Spleen (tissue), 11 donors: ENCODE data around the gene NIPSNAP3A. TPM values are rescaled to one million over a fixed set of nuclear protein-coding genes. Genes with fewer than 3 reads are reported as not detected.

ENCODE experiments used
- DNase-seq: peaks from one replicate; pipeline ENCODE4 v3.0.0-alpha.2; 2020
- H3K27ac ChIP-seq, 8 donors: fragments of 200-600 bp; sonication (generic) in 7 of 8; 1 replicate in 4 of 8; 2 replicates in 4 of 8; pipeline versions ENCODE4 v1.5.0 to v1.8.0; 2016 to 2021; ENCODE audit warnings: inconsistent platforms in 4 of 8, mild to moderate bottlenecking in 4 of 8, moderate library complexity in 1 of 8
- H3K27me3 ChIP-seq, 7 donors: fragments of 200-600 bp; sonication (generic) in 6 of 7; replicated peaks in 1 of 7; 1 replicate in 4 of 7; 2 replicates in 3 of 7; pipeline versions ENCODE4 v1.5.0 to v1.8.0; 2016 to 2021; ENCODE audit warnings: inconsistent platforms in 3 of 7, mild to moderate bottlenecking in 1 of 7
- H3K36me3 ChIP-seq, 6 donors: fragments of 200-600 bp; sonication (generic) in 5 of 6; 1 replicate in 4 of 6; 2 replicates in 2 of 6; pipeline versions ENCODE4 v1.5.0 to v1.8.0; 2016 to 2021; ENCODE audit warnings: inconsistent platforms in 2 of 6
- H3K4me1 ChIP-seq, 6 donors: fragments of 200-600 bp; sonication (generic) in 5 of 6; 1 replicate in 3 of 6; 2 replicates in 3 of 6; pipeline versions ENCODE4 v1.5.0 to v1.8.0; 2016 to 2021; ENCODE audit warnings: inconsistent platforms in 3 of 6
- H3K4me3 ChIP-seq, 8 donors: fragments of 200-600 bp; sonication (generic) in 7 of 8; 1 replicate in 4 of 8; 2 replicates in 4 of 8; pipeline versions ENCODE4 v1.5.0 to v1.8.0; 2016 to 2021; ENCODE audit warnings: inconsistent platforms in 4 of 8, mild to moderate bottlenecking in 4 of 8, moderate library complexity in 2 of 8
- H3K9me3 ChIP-seq, 8 donors: fragments of 200-600 bp; sonication (generic) in 7 of 8; 1 replicate in 4 of 8; 2 replicates in 4 of 8; pipeline versions ENCODE4 v1.5.0 to v1.8.0; 2016 to 2021; ENCODE audit warnings: inconsistent platforms in 4 of 8
- POLR2A ChIP-seq, 3 donors: fragments of 450-650 bp; IDR thresholded peaks; one replicate each; pipeline ENCODE4 v1.5.1; 2017; ENCODE audit warnings: antibody characterized with exemption in 3 of 3, mild to moderate bottlenecking in 1 of 3
- POLR2AphosphoS5 ChIP-seq, 3 donors: sonication (generic); formaldehyde crosslinking; IDR thresholded peaks; one replicate each; pipeline ENCODE4 v1.5.1; 2017; ENCODE audit warnings: antibody characterized with exemption in 3 of 3
- WGBS, 5 donors: extraction: QIAGEN DNeasy Blood & Tissue Kit in 3 of 5; methylation state at CpG; one replicate each; pipeline versions ENCODE4 v1.1.5 to v1.1.7; 2013 to 2018; 5-methylcytosine and 5-hydroxymethylcytosine counted together
- intact Hi-C: fragments of 100-400 bp; cut with DNase I; formaldehyde crosslinking; loops from one replicate; pipeline ENCODE4 v1.15.0; 2023; ENCODE audit warnings: low total_unique reads
- polyA plus RNA-seq, 3 donors: library from polyadenylated mRNA; stranded (reverse); fragments of 200-250 nt; gene quantifications; one replicate each; pipeline ENCODE4 v1.2.1, GENCODE V29; 2013
- total RNA-seq, 7 donors: library from RNA; depleted of rRNA in 3 of 7; stranded (reverse); fragments of >200 nt in 3 of 7; fragmentation: NEBNext Ultra II Directional in 4 of 7; extraction: Animal tissue kit (Norgen Biotek cat#: 25700) in 4 of 7; gene quantifications; one replicate each; pipeline versions ENCODE4 v1.1.0 to v1.2.1, GENCODE V29; 2016 to 2021
- TF ChIP-seq, protein P1 (sequence below), 11 experiments: fragments of 200-600 bp in 7 of 11; fragments of 450-650 bp in 4 of 11; sonication (generic) in 4 of 11; IDR thresholded peaks in 8 of 11; conservative IDR thresholded peaks in 3 of 11; 1 replicate in 7 of 11; 2 replicates in 4 of 11; pipeline versions ENCODE4 v1.4.0 to v1.8.0; 2016 to 2021; ENCODE audit warnings: antibody characterized with exemption in 11 of 11, inconsistent platforms in 4 of 11, mild to moderate bottlenecking in 1 of 11
- donor health status: healthy with polysubstance abuse.
- donor health status: DM: no; HTN: no; CAD: no; lungs with moderate emphysema.
- donor health status: DM: no; HTN: no; CAD: no.
- donor health status: Bipolar disorder and iron deficiency.
- donor health status: healthy.
- donor health status: DM: no; HTN: no; CAD: no.
- donor health status: DM: yes; HTN: yes; CAD: no.

The NIPSNAP3A gene
- total and polyA plus RNA-seq, 10 donors: 17.2 to 28.5 (median 23.4) TPM

DNA sequence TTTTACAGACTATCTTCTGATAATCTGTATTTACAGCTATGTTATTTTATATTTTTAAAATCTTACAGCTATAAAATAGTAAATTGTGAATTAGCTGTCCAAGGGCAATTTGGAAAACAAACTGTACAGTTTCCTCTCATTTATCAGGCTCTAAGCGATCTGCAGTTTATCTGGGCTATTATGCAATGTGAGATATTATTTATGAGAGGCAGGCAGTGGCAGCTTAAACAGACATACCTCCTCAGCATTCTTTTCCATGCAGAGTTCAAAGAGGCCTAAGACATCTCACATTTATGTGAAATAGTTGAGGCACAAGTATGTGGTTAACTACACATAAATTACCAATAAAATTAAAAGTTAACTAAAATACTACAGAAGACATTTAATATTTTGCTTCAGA, 26.6 kb downstream of the NIPSNAP3A start:
- intact Hi-C loops: no loop called here
- Histone ChIP-seq H3K27me3 (no peaks in the 10 kb centered on the region), H3K4me3 (peak overlapping the region in 1 of 8 donors; percentile 17), H3K27ac (peak overlapping the region in 4 of 8 donors; percentile 66 to 77 (median 71)), H3K36me3 (no peaks in the 10 kb centered on the region), H3K4me1 (peaks cover 0 to 68% (median 23%) of the 10 kb centered on the region in 6 donors), H3K9me3 (no peaks in the 10 kb centered on the region)
- DNase-seq: no peak
- WGBS, 5 donors: 54 to 84% (median 76%) methylated on average over 1 of the region's 1 CpG
- no peak for TF ChIP-seq POLR2AphosphoS5 (IDR thresholded peaks at IDR 0.05)
- TF ChIP-seq POLR2A (IDR thresholded peaks at IDR 0.05): no peak
- TF ChIP-seq, protein P1, sequence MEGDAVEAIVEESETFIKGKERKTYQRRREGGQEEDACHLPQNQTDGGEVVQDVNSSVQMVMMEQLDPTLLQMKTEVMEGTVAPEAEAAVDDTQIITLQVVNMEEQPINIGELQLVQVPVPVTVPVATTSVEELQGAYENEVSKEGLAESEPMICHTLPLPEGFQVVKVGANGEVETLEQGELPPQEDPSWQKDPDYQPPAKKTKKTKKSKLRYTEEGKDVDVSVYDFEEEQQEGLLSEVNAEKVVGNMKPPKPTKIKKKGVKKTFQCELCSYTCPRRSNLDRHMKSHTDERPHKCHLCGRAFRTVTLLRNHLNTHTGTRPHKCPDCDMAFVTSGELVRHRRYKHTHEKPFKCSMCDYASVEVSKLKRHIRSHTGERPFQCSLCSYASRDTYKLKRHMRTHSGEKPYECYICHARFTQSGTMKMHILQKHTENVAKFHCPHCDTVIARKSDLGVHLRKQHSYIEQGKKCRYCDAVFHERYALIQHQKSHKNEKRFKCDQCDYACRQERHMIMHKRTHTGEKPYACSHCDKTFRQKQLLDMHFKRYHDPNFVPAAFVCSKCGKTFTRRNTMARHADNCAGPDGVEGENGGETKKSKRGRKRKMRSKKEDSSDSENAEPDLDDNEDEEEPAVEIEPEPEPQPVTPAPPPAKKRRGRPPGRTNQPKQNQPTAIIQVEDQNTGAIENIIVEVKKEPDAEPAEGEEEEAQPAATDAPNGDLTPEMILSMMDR (IDR thresholded peaks at IDR 0.05 in 8 of 11, conservative IDR thresholded peaks at IDR 0.05 in 3 of 11): no peak

DNA sequence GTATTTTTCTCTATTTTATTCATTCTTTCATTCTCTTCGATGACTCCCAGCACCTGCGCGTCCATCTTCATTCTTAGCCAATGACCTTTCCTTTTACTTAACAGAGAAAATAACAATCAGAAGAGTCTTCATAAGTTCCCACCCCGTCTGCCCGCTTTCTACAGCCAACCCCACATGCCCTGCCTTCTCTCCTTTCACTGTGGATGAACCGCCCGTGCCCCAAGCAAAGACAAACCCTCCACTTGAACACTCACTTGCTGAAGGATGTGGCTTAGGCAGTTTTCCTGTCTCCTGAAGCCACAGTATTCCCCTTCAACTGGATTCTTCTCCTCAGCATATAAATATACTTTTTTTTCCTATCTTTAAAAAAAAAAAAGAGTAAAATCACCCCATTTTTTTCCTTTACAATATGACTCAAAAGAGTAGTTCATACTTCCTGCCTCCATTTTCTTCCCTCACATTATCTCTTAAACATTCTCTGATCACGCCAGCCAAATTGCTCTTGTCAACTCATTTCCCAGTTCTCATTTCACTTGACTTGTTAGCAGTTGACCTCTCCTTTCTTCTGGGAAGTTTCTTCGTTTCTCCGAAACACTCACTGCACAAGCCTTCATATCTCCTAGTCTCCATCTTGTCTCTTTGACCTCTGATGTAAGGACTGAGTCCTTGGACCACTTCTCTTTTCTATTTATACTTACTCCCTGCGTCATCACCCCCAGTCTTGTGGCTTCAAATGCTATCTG, 27.5 kb downstream of the NIPSNAP3A start:
- intact Hi-C loops: no loop called here
- Histone ChIP-seq H3K9me3 (no peaks in the 10 kb centered on the region), H3K4me3 (peak overlapping the region in 1 of 8 donors; percentile 17), H3K36me3 (no peaks in the 10 kb centered on the region), H3K4me1 (peaks cover 0 to 65% (median 24%) of the 10 kb centered on the region in 6 donors), H3K27ac (peak overlapping the region in 7 of 8 donors; percentile 43 to 77 (median 66)), H3K27me3 (no peaks in the 10 kb centered on the region)
- WGBS, 5 donors: 71 to 82% (median 79%) methylated on average over 11 of the region's 11 CpGs
- TF ChIP-seq POLR2AphosphoS5 (IDR thresholded peaks at IDR 0.05): peak in 1 of 3 donors; percentile 71
- TF ChIP-seq, protein P1 (IDR thresholded peaks at IDR 0.05 in 8 of 11, conservative IDR thresholded peaks at IDR 0.05 in 3 of 11): no peak
- DNase-seq: peak; percentile 62

DNA sequence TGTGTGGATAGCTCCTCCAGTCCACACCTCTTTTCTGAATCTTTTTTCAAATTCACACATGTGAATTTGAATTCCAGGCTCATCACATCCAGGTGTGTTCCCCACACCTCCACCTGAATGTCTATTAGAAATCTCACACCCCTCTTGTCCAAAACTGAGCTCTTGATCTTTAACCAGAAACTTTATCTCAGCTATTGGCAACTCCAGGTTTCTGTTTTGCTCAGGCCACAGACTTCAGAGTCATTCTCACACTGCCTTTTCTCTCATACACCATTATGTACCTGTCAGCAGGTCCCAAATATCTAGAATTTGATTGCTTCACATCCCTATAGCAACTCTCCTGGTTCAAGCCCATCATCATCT, 28.1 kb downstream of the NIPSNAP3A start:
- H3K4me1 ChIP-seq: peaks cover 0 to 65% (median 26%) of the 10 kb centered on the region in 6 donors
- no peak overlapping the region for H3K4me3 ChIP-seq
- TF ChIP-seq, protein P1 (IDR thresholded peaks at IDR 0.05 in 8 of 11, conservative IDR thresholded peaks at IDR 0.05 in 3 of 11): no peak
- no peak for TF ChIP-seq POLR2AphosphoS5 (IDR thresholded peaks at IDR 0.05)
- no peak for TF ChIP-seq POLR2A (IDR thresholded peaks at IDR 0.05)
- H3K27ac ChIP-seq: peak overlapping the region in 7 of 8 donors; percentile 43 to 77 (median 66)
- DNase-seq: no peak
- no peaks in the 10 kb centered on the region for H3K9me3 ChIP-seq
- intact Hi-C loops: no loop called here
- H3K27me3 ChIP-seq: no peaks in the 10 kb centered on the region
- no peaks in the 10 kb centered on the region for H3K36me3 ChIP-seq

DNA sequence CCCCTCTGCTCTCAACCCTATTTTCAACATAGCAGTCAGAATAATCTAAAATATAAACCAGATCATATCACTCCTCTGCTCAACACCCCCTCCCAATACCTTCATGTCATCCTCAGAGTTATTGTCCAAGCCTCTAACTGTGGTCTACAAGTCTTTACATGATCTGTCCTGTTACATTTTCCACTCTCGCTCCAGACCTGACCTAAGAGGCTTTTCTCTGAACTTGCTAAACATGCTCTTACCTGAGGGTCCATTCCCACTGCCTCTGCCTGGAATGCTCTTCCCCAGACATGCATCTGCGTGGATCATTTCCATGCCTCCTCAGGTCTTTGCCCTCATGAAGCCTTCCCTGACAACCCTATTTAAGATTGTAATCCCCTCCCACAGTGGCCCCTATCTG, 28.5 kb downstream of the NIPSNAP3A start:
- peak overlapping the region in 6 of 8 donors; percentile 5 to 77 (median 68) for H3K27ac ChIP-seq
- no peaks in the 10 kb centered on the region for H3K9me3 ChIP-seq
- DNase-seq: no peak
- no peak overlapping the region for H3K4me3 ChIP-seq
- no peaks in the 10 kb centered on the region for H3K36me3 ChIP-seq
- 94 to 97% (median 95%) methylated on average over 2 of the region's 2 CpGs for WGBS, 5 donors
- H3K27me3 ChIP-seq: no peaks in the 10 kb centered on the region
- TF ChIP-seq, protein P1 (IDR thresholded peaks at IDR 0.05 in 8 of 11, conservative IDR thresholded peaks at IDR 0.05 in 3 of 11): no peak
- TF ChIP-seq POLR2AphosphoS5 (IDR thresholded peaks at IDR 0.05): no peak
- TF ChIP-seq POLR2A (IDR thresholded peaks at IDR 0.05): no peak
- H3K4me1 ChIP-seq: peaks cover 0 to 66% (median 28%) of the 10 kb centered on the region in 6 donors
- intact Hi-C loops: no loop called here
